Gastrocnemius medialis (tissue), 4 donors: Measurements from ENCODE around the gene PGF. TPM values are rescaled to one million over a fixed set of nuclear protein-coding genes. Genes with fewer than 3 reads are reported as not detected.

Experiments
- ATAC-seq, 2 donors: fragments of 150-250 bp; one replicate each; pipeline ENCODE4 v1.9.1; 2016
- DNase-seq, 2 donors: peaks; one replicate each; pipeline ENCODE4 v3.0.0-alpha.2; 2019
- H3K27ac ChIP-seq, 4 donors: fragments of 200-600 bp; sonication (generic); 1 replicate in 1 of 4; 2 replicates in 3 of 4; pipeline ENCODE4 v1.5.1; 2016 to 2018; ENCODE audit warnings: mild to moderate bottlenecking in 2 of 4, moderate library complexity in 1 of 4
- H3K27me3 ChIP-seq, 3 donors: fragments of 200-600 bp; sonication (generic) in 2 of 3; 1 replicate in 1 of 3; 2 replicates in 2 of 3; pipeline versions ENCODE4 v1.5.1 to v1.6.0; 2016 to 2019; ENCODE audit warnings: mild to moderate bottlenecking in 1 of 3, moderate library complexity in 1 of 3
- H3K36me3 ChIP-seq, 2 donors: fragments of 200-600 bp; sonication (generic) in 1 of 2; one replicate each; pipeline ENCODE4 v1.5.1; 2017 to 2018
- H3K4me1 ChIP-seq, 2 donors: fragments of 200-600 bp; sonication (generic) in 1 of 2; one replicate each; pipeline ENCODE4 v1.5.1; 2016 to 2017; ENCODE audit warnings: mild to moderate bottlenecking in 2 of 2
- H3K4me3 ChIP-seq, 4 donors: fragments of 200-600 bp; sonication (generic) in 3 of 4; 1 replicate in 1 of 4; 2 replicates in 3 of 4; pipeline ENCODE4 v1.5.1; 2016 to 2019; ENCODE audit warnings: mild to moderate bottlenecking in 2 of 4
- H3K9me3 ChIP-seq, 3 donors: fragments of 200-600 bp; sonication (generic) in 2 of 3; 1 replicate in 1 of 3; 2 replicates in 2 of 3; pipeline ENCODE4 v1.5.1; 2016 to 2019
- POLR2A ChIP-seq, 2 donors: fragments of 450-650 bp; IDR thresholded peaks; one replicate each; pipeline ENCODE4 v1.6.1; 2017; ENCODE audit warnings: antibody characterized with exemption in 2 of 2, mild to moderate bottlenecking in 2 of 2, moderate library complexity in 2 of 2
- in situ Hi-C, 4 donors: fragments of 200-750 bp; cut with MboI; loops; one replicate each; pipeline versions ENCODE4 v1.15.0 to v1.8.0; 2017; ENCODE audit warnings: low sequenced_read_pairs in 4 of 4
- intact Hi-C: fragments of 100-400 bp; cut with DNase I; formaldehyde crosslinking; loops from one replicate; pipeline ENCODE4 v1.15.1; 2023; ENCODE audit warnings: low total_unique reads
- total RNA-seq, 4 donors: library from RNA; depleted of rRNA; stranded (reverse); fragments of >200 nt; gene quantifications; one replicate each; pipeline versions ENCODE4 v1.1.0 to v1.2.3, GENCODE V29; 2016
- TF ChIP-seq, protein P1 (sequence below), 5 experiments: fragments of 450-650 bp in 3 of 5; fragments of 200-600 bp in 2 of 5; sonication (generic) in 2 of 5; IDR thresholded peaks in 4 of 5; conservative IDR thresholded peaks in 1 of 5; 1 replicate in 4 of 5; 2 replicates in 1 of 5; pipeline ENCODE4 v1.5.1; 2016 to 2019; ENCODE audit warnings: antibody characterized with exemption in 5 of 5, mild to moderate bottlenecking in 3 of 5, moderate library complexity in 3 of 5

The PGF gene
- total RNA-seq, 4 donors from 2014 or later: 2.2 to 7.8 (median 3.8) TPM

DNA sequence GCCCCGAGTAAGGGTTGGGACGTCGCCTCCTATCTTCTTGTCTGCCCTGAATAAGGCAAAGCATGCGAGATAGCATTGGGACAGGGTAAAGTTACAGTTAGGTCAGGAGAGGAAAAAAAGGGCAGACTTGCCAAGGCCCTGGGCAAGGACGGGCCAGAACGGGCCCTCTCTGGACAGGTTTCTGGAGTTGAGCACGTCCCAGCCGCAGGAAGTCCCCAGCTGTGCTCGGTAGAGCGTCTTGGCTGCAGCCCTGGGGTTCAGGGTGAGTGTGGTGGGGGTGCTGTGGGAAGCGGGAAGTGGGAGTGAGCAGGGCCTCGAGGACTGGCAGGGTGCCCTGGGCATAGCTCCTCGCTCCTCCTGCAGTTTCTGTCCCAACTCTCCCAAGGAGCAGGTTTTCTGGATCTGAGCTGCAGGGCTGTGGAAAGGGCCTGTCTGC lies 37.7 kb downstream of the PGF start:
- Histone ChIP-seq H3K4me3 (no peak overlapping the region), H3K27ac (peak overlapping the region; percentile 78 to 94 (median 83)), H3K27me3 (no peaks in the 10 kb centered on the region), H3K36me3 (no peaks in the 10 kb centered on the region), H3K9me3 (no peaks in the 10 kb centered on the region), H3K4me1 (peaks cover 51 to 52% of the 10 kb centered on the region in 2 donors)
- in situ Hi-C loops (loop anchor here in 2 of 4 donors (10.0 kb wide), 1 partner anchor 167 kb away; no protein-coding TSS in a partner anchor), intact Hi-C loops (loop anchor here (2.0 kb wide), 1 partner anchor 17 kb away; no protein-coding TSS in a partner anchor)
- TF ChIP-seq, protein P1, sequence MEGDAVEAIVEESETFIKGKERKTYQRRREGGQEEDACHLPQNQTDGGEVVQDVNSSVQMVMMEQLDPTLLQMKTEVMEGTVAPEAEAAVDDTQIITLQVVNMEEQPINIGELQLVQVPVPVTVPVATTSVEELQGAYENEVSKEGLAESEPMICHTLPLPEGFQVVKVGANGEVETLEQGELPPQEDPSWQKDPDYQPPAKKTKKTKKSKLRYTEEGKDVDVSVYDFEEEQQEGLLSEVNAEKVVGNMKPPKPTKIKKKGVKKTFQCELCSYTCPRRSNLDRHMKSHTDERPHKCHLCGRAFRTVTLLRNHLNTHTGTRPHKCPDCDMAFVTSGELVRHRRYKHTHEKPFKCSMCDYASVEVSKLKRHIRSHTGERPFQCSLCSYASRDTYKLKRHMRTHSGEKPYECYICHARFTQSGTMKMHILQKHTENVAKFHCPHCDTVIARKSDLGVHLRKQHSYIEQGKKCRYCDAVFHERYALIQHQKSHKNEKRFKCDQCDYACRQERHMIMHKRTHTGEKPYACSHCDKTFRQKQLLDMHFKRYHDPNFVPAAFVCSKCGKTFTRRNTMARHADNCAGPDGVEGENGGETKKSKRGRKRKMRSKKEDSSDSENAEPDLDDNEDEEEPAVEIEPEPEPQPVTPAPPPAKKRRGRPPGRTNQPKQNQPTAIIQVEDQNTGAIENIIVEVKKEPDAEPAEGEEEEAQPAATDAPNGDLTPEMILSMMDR (IDR thresholded peaks at IDR 0.05 in 4 of 5, conservative IDR thresholded peaks at IDR 0.05 in 1 of 5): no peak
- TF ChIP-seq POLR2A (IDR thresholded peaks at IDR 0.05): no peak
- ATAC-seq (peak; percentile 71 to 72), DNase-seq (peak; percentile 52 to 71)

DNA sequence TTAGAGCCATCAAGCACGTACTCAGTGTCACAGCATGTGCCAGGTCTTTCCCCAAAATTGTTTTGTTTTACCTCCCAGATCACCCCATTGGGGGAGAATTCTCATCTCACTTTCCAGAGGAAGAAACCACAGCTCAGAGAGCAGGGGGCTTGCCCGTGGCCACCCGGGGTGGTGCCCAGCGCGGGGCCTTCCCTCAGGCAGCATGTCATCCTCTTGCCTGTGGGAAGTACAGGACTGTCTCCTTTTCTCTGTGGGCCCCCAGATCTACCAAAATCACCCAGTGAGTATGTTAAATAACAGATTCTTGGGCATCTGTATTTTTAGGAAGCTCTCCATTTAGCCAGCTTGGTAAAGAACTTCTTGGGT lies 38.2 kb downstream of the PGF start:
- H3K4me3 ChIP-seq: no peak overlapping the region
- in situ Hi-C loops: loop anchor here in 2 of 4 donors (10.0 kb wide), 1 partner anchor 168 kb away; no protein-coding TSS in a partner anchor
- no peak for DNase-seq
- H3K36me3 ChIP-seq: no peaks in the 10 kb centered on the region
- intact Hi-C loops: loop anchor here (2.0 kb wide), 1 partner anchor 18 kb away; no protein-coding TSS in a partner anchor
- H3K27ac ChIP-seq: peak overlapping the region; percentile 78 to 94 (median 83)
- no peak for TF ChIP-seq POLR2A (IDR thresholded peaks at IDR 0.05)
- TF ChIP-seq, protein P1 (IDR thresholded peaks at IDR 0.05 in 4 of 5, conservative IDR thresholded peaks at IDR 0.05 in 1 of 5): no peak
- peak; percentile 5 to 14 for ATAC-seq
- no peaks in the 10 kb centered on the region for H3K27me3 ChIP-seq
- peaks cover 46 to 49% of the 10 kb centered on the region in 2 donors for H3K4me1 ChIP-seq
- no peaks in the 10 kb centered on the region for H3K9me3 ChIP-seq

DNA sequence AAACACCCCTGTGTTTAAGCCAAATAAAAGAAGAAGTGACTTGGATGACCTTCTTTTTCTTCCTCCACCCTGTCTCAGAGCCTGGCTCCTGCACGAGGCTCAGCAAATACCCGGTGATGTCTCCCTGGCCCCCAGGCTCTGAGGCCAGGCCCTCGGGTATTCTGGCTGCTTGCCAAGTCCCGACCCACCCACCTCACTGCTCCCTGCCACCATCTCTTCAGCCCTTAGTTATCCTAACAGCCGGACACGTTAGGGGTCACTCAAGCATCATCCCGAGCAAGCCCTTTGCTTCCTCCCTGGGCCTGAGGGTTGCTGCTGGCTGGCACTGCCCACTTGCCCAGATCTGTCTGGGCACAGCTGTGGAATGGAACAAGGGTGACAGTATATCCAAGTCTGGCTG lies 39.6 kb downstream of the PGF start:
- no peaks in the 10 kb centered on the region for H3K36me3 ChIP-seq
- H3K9me3 ChIP-seq: no peaks in the 10 kb centered on the region
- ATAC-seq (no peak), DNase-seq (no peak)
- in situ Hi-C loops: loop anchor here in 2 of 4 donors (10.0 kb wide), 1 partner anchor 169 kb away; no protein-coding TSS in a partner anchor
- TF ChIP-seq POLR2A (IDR thresholded peaks at IDR 0.05): no peak
- TF ChIP-seq, protein P1 (IDR thresholded peaks at IDR 0.05 in 4 of 5, conservative IDR thresholded peaks at IDR 0.05 in 1 of 5): no peak
- no peak overlapping the region for H3K4me3 ChIP-seq
- H3K27me3 ChIP-seq: no peaks in the 10 kb centered on the region
- H3K4me1 ChIP-seq: peaks cover 43 to 45% of the 10 kb centered on the region in 2 donors
- intact Hi-C loops: loop anchor here (2.0 kb wide), 2 partner anchors 19 to 173 kb away; no protein-coding TSS in a partner anchor
- H3K27ac ChIP-seq: peak overlapping the region in 3 of 4 donors; percentile 78 to 94 (median 85)

DNA sequence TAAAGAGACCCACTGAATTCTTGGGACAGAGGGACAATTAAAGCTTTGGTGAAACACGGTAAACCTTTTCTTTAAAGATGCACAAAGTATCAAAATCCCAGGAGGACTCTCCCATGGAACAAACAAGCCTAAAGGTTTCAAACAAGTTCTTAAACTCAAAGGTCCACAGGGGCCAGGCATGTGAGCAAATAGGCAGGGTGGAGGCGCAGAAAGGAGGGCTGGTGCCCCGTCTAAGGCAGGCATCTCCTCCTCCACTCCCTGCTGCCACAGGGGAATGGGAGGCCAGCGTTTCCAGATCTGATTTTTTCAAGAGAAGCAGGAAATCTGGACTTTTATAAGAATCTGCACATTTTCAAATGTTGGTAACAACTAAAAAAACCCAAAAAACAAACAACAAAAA lies 40.0 kb downstream of the PGF start:
- DNase-seq (no peak), ATAC-seq (no peak)
- no peaks in the 10 kb centered on the region for H3K27me3 ChIP-seq
- no peak overlapping the region for H3K4me3 ChIP-seq
- H3K9me3 ChIP-seq: no peaks in the 10 kb centered on the region
- intact Hi-C loops (loop anchor here (2.0 kb wide), 1 partner anchor 173 kb away; no protein-coding TSS in a partner anchor), in situ Hi-C loops (loop anchor here in 2 of 4 donors (10.0 kb wide), 1 partner anchor 169 kb away; no protein-coding TSS in a partner anchor)
- H3K4me1 ChIP-seq: peaks cover 43 to 45% of the 10 kb centered on the region in 2 donors
- TF ChIP-seq POLR2A (IDR thresholded peaks at IDR 0.05): no peak
- TF ChIP-seq, protein P1 (IDR thresholded peaks at IDR 0.05 in 4 of 5, conservative IDR thresholded peaks at IDR 0.05 in 1 of 5): no peak
- peak overlapping the region in 3 of 4 donors; percentile 78 to 94 (median 85) for H3K27ac ChIP-seq
- H3K36me3 ChIP-seq: no peaks in the 10 kb centered on the region
